DLD1 (cell line): ENCODE results near the gene TTC7B.
"Not testable (repeated sequence)": the region's sequence is repeated elsewhere in the genome, so short reads cannot be mapped to it uniquely, and the experiment has no call there.

ENCODE experiments used
- in situ Hi-C: cut with HindIII; loops from 2 replicates; pipeline ENCODE4 v1.10.0; 2017; ENCODE audit warnings: low sequenced_read_pairs

Gene TTC7B

DNA sequence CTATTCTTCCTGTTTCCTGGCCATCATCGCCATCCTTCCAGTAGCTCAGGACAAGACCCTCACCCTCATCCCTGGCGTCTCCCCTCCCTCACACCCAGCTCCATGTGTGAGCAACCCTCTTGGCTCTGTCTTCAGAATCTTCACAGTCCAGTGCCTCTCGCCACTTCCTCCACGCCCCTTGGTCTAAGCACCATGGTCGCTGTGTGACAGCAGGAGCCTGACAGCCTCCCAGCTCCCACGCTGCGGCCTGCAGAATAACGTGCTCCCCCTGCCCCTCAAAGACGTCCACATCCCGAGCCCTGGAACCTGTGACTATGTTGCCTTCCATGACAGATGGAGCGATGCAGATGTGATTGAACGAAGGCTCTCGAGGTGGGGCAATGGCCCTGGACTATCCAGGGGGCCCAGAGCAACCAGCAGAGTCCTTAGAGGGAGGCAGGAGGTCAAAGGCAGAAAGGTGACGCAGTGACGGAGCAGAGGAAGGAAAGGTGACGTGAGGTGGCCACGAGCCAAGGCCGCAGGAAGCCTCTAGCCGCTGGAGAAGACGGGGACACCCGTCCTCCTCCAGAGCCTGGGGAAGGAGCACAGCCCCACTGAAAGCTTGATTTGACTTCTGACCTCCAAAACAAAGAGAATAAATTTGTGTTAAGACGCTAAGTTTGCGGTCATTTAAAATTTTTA, 279.6 kb downstream of the TTC7B start:
- in situ Hi-C loops: no loop called here

DNA sequence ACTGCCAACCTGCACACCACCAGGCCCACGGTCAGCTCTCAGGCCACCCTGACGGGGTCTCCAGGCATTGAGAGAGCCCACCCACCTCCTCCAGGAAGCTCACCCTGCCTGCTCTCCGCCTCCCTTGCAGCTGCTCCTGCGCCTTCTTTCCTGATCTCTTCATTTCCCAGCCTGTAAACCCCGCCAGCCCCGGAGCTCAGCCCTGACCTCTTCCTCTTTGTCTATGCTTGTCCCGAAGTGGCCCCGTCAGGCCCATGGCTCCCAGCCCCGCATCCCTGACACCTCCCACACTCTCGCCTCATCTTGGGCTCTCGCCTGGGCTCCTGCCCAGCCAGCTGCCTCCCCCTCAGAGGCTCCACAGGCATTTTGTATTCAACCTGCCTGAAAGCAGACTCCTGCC, 280.1 kb downstream of the TTC7B start:
- in situ Hi-C loops: no loop called here

DNA sequence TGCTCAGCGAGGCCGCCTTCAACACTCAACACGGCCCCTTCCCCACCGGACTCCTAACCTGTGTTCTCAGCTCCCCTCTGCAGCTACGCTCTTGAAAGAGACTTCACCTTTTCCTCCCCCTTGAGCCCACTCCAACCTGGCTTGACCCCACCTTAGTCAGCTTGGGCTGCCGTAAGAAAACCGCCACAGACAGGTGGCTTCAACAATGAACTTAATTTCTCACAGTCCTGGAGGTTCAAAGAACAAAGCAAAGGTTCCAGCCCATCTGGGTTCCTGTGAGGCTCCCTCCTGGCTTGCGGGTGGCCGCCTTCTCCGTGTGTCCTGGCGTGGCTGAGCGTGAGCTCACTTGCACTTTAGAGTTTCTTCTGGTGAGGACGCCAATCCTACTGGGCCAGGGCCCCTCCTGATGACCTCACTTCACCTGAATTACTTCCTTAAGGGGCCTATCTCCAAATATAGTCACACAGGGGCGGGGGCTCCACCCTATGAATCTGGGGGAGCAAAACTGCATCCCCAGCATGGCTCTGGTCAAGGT, 280.6 kb downstream of the TTC7B start:
- in situ Hi-C loops: no loop called here

- in situ Hi-C loops: no loop called here
These were observed 281.2 kb downstream of the TTC7B start for GRCh38 chr14:90534838-90535555.

DNA sequence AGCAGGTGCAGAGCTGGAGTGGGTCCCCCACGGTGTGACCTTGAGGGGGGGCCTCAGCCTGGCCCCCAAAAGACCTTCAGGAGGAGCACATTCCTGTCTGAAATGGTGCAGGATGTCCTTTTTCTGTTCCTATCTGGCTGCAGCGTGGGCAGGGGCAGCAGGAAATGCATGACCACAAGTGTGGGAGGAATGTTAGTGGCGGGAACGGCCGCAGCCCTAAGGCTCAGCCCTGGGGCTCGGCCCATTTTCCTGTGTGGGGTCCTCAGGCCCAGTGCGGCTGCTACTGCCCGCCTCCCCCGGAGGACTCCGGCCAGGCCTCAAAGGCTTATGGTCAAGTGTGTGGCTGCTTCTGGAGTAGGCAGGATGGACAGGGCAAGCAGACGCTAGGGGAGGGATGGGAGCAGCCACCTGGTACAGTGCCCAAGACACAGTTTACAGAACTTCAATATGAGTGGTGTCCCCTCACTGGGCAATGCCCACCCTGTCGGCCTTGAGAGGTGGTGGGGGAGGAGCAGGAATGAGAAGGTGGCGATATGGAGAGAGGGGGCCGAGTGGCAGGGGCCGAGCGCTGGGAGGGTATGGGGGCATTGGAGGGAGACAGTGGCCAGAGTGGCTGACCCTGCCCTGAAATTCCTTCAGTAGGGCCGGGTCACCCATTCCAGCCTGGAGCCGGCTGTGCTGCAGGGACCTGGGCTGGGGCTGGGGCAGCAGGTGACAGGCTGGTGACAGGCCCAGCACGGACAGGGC, 282.0 kb downstream of the TTC7B start:
- in situ Hi-C loops: no loop called here

DNA sequence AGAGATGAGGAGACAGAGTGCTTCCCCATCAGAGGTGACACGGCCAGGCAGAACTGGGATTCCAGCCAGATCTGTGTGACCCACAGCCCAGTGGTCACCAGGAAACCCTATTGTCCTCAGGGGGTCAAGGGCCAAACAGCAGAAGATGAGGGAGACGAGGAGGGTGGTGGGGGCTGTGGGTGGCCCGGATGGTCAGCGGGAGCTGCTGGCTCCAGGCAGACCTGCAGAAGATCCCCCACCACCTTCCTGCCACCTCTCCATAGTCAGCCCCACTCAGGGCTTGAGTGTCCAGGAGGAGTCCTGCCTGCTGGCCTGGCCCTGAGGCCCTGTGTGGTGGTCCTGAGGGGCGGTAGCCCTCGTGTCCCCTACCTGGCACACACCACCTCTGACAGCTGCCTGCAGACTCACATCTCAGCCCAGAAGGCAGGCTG, 282.6 kb downstream of the TTC7B start:
- in situ Hi-C loops: no loop called here

DNA sequence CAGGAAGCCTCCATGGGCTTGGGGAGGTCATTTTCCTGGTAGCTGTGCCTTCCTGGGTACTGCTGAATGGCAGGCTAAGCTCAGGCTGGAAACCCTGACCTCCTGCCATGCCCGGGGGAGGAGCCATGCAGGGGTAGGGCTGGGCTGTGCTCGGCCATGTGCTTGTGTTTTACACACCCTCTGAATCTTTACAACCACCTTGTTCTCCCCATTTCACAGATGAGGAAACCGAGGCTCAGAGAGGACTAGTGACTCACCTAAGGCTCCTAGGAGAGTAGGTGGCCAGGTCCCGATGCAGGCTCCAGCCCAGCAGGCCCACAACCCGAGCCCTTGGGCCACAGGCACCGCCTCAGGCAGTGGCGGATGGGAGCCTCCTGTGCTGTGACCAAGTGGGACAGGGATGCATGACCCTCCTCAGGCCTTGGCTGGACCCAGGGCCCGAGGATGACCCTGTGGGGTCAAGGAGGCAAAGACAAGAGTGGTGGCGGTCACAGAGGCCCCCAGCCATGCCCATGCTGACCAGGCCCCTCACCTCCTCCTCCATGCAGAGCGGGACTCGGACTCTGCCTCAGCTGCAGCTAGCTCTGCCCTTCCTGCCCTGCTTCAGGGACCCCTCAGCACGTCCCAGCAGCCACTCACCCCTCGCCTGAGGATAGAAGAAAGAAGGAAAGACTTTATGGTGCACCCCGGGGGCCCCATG, 283.3 kb downstream of the TTC7B start:
- in situ Hi-C loops: no loop called here

- in situ Hi-C loops: no loop called here
These were observed 284.7 kb downstream of the TTC7B start for GRCh38 chr14:90531497-90531896.

- in situ Hi-C loops: no loop called here
These were observed 285.7 kb downstream of the TTC7B start for GRCh38 chr14:90530523-90530922.

- in situ Hi-C loops: no loop called here
These were observed 288.3 kb downstream of the TTC7B start for GRCh38 chr14:90527978-90528377.

GRCh38 chr14:90526536-90526935, 289.7 kb downstream of the TTC7B start:
- in situ Hi-C loops: not testable (repeated sequence)

GRCh38 chr14:90525353-90526028, 290.7 kb downstream of the TTC7B start:
- in situ Hi-C loops: not testable (repeated sequence)

GRCh38 chr14:90523961-90524875, 292.0 kb downstream of the TTC7B start:
- in situ Hi-C loops: no loop called here

GRCh38 chr14:90523544-90523943, 292.7 kb downstream of the TTC7B start:
- in situ Hi-C loops: no loop called here

DNA sequence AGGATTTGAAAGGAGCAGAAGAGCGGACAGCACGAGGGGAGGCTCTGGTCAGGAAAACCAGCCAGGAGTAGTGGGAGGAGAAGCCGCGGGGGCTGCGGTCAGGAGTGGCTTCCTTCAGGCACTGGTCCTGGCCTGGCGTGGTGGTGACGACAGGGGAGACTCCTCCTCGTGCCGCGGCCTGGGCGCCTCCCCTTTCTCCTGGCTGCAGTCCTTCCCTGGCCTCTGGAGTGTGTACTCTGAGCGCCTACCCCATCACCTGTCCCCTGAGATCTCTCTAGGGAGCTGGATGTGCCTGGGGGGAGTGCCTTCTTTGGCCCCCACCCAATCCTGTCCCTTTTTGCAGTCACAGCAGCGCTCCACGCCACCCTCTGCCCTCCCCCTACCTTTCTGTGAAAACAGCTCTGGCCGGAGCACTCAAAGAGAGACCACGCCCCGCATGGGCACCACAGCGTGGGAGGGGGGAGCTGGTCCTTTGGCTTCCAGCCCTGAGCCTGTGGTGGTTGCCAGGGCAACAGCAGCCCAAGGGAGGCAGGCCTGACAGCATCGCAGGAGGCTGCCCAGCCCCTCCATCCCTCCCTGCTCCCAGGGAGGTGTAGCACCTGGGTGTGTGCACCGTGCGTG, 293.5 kb downstream of the TTC7B start:
- in situ Hi-C loops: no loop called here

- in situ Hi-C loops: no loop called here
These were observed 294.2 kb downstream of the TTC7B start for GRCh38 chr14:90521930-90522483.

DNA sequence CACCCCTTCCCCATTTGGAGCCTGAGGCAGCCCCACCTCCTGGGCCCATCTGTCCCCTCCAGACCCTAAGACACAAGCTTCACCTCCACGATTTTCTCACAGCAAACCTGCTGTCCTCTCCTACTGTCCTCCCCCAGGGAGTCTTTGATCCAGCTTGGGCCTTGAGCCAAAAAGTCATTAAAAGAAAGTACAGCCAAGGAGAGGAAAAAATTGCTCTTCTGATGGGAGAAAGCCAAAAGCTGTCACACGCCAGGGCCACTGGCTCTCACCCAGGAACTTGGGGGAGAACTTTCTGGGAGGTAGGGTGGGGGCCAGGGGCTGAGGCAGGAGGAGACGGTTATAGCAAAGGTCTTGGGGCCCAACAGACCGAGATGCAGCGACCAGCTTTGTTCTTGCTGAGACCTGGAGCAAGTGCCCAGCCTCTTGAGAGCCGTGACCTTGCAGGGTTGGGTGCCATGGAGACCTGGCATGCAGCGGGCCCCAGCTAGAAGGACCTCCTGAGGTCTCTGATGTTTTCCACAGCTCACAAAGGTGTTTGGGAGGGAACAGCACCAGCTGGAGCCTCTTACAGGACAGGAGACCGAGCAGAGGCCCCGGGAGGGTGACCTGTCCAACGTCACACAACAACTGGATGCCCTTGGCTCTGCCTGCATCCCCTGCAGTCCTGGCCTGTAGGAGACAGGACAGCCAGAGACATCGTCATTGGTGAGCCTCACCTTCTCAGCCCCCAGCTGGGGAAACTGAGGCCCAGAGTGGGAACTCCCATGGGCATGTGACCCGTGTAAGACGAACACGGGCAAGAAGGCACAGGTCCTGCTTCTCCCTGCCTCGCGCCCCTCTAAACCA, 294.9 kb downstream of the TTC7B start:
- in situ Hi-C loops: no loop called here

- in situ Hi-C loops: no loop called here
These were observed 295.9 kb downstream of the TTC7B start for GRCh38 chr14:90520326-90520725.
